Activated T-cell treated with anti-CD3 and anti-CD28 coated beads for 24 hours (primary cell): ENCODE results near the gene TSC22D4.
A peak's percentile ranks its signal among the peaks of the same experiment; 100 is the strongest.

Source experiments
- DNase-seq: peaks from one replicate; pipeline ENCODE4 v3.0.0-alpha.2; 2020; ENCODE audit warnings: low read depth

Gene TSC22D4

GRCh38 chr7:100492738-100493475 lies 13.9 kb upstream of the TSC22D4 start:
- DNase-seq, result no peak

- DNase-seq, result no peak
Observed at GRCh38 chr7:100491192-100491578, 12.2 kb upstream of the TSC22D4 start.

- DNase-seq, result no peak
Observed at GRCh38 chr7:100490483-100491191, 11.6 kb upstream of the TSC22D4 start.

- DNase-seq, result no peak
Observed at GRCh38 chr7:100489824-100490223, 10.8 kb upstream of the TSC22D4 start.

GRCh38 chr7:100489121-100489520 lies 10.1 kb upstream of the TSC22D4 start:
- DNase-seq, result no peak

- no peak for DNase-seq
Observed at GRCh38 chr7:100488333-100489095, 9.5 kb upstream of the TSC22D4 start.

GRCh38 chr7:100486753-100487446 lies 7.9 kb upstream of the TSC22D4 start:
- no peak for DNase-seq

GRCh38 chr7:100486111-100486636 lies 7.2 kb upstream of the TSC22D4 start:
- no peak for DNase-seq

- DNase-seq, result no peak
Observed at GRCh38 chr7:100485471-100485876, 6.5 kb upstream of the TSC22D4 start.

GRCh38 chr7:100484673-100485045 lies 5.6 kb upstream of the TSC22D4 start:
- DNase-seq, result no peak

- no peak for DNase-seq
Observed at GRCh38 chr7:100483722-100484672, 5.0 kb upstream of the TSC22D4 start, which contains the start of gene NYAP1. Gene NYAP1, plus strand, starts transcription at chr7:100483927. Its CDS starts 1,385 bp downstream, at chr7:100485312.

- peak; percentile 76 for DNase-seq
Observed at GRCh38 chr7:100483090-100483721, 4.2 kb upstream of the TSC22D4 start.

GRCh38 chr7:100482728-100483089 lies 3.7 kb upstream of the TSC22D4 start:
- no peak for DNase-seq

GRCh38 chr7:100481466-100481865 lies 2.5 kb upstream of the TSC22D4 start:
- DNase-seq, result no peak

GRCh38 chr7:100477871-100478267 lies 1.1 kb downstream of the TSC22D4 start:
- DNase-seq, result no peak

GRCh38 chr7:100476903-100477870 lies 1.8 kb downstream of the TSC22D4 start:
- DNase-seq, result no peak

- no peak for DNase-seq
Observed at GRCh38 chr7:100476101-100476780, 2.8 kb downstream of the TSC22D4 start.

- DNase-seq, result no peak
Observed at GRCh38 chr7:100475549-100475948, 3.5 kb downstream of the TSC22D4 start.
